ENCODE results near the gene HOTAIR. TPM values are rescaled to one million over a fixed set of nuclear protein-coding genes. Genes with fewer than 3 reads are reported as not detected.

Gene HOTAIR
- total RNA-seq, 1 donor from 2014 or later: not detected

- DNase-seq: no peak
Measured at GRCh38 chr12:53988541-53989226, 13.9 kb upstream of the HOTAIR start.

- no peak for DNase-seq
Measured at GRCh38 chr12:53987787-53988230, 13.1 kb upstream of the HOTAIR start.

GRCh38 chr12:53986686-53987483 lies 12.1 kb upstream of the HOTAIR start:
- no peak for DNase-seq

- no peak for DNase-seq
Measured at GRCh38 chr12:53985994-53986685, 11.4 kb upstream of the HOTAIR start.

- DNase-seq: no peak
Measured at GRCh38 chr12:53985692-53985993, 10.9 kb upstream of the HOTAIR start.

- no peak for DNase-seq
Measured at GRCh38 chr12:53984901-53985691, 10.3 kb upstream of the HOTAIR start, which contains the start of gene HOXC10. Gene HOXC10, plus strand, starts transcription at chr12:53985146. Its CDS starts 114 bp downstream, at chr12:53985260.

- no peak for DNase-seq
Measured at GRCh38 chr12:53983950-53984572, 9.3 kb upstream of the HOTAIR start.

- no peak for DNase-seq
Measured at GRCh38 chr12:53983568-53983949, 8.8 kb upstream of the HOTAIR start.

GRCh38 chr12:53982648-53983567 lies 8.2 kb upstream of the HOTAIR start:
- no peak for DNase-seq

GRCh38 chr12:53981634-53982565 lies 7.1 kb upstream of the HOTAIR start:
- DNase-seq: no peak

- no peak for DNase-seq
Measured at GRCh38 chr12:53980802-53981496, 6.2 kb upstream of the HOTAIR start.

- no peak for DNase-seq
Measured at GRCh38 chr12:53980104-53980801, 5.5 kb upstream of the HOTAIR start.

- no peak for DNase-seq
Measured at GRCh38 chr12:53978477-53979356, 4.0 kb upstream of the HOTAIR start.

GRCh38 chr12:53977596-53978445 lies 3.1 kb upstream of the HOTAIR start:
- no peak for DNase-seq

- no peak for DNase-seq
Measured at GRCh38 chr12:53976823-53977595, 2.3 kb upstream of the HOTAIR start.

Measured in occipital lobe (tissue), 2 donors.